ENCODE data around the gene SSBP4. TPM values are rescaled to one million over a fixed set of nuclear protein-coding genes. Genes with fewer than 3 reads are reported as not detected.

Gene SSBP4
- total and polyA plus RNA-seq, 2 of the 8 experiments (the other 6 are each of a cell fraction or from before 2014, with no cell fraction given), result 26.4 to 33.7 TPM

- Histone ChIP-seq H2BK120ac (replicated peaks; ENCODE audit: low read depth, low read length) (no peak overlapping the region), H3K4me1 (replicated peaks in 1 of 4; ENCODE audit: control insufficient read depth in 3 of 4, insufficient read depth in 4 of 4, low read length in 3 of 4) (peaks cover 5 to 22% (median 14%) of the 10 kb centered on the region in 4 experiments), H3K79me2 (ENCODE audit: control insufficient read depth in 1 of 2, insufficient read depth in 2 of 2, low read length in 2 of 2) (no peaks in the 10 kb centered on the region), H4K5ac (ENCODE audit: insufficient read length, low read depth, low read length) (no peak overlapping the region), H3K27ac (ENCODE audit: low read depth, low read length) (no peak overlapping the region), H3K79me1 (ENCODE audit: low read depth, low read length) (no peaks in the 10 kb centered on the region), H3K9ac (replicated peaks in 1 of 4; ENCODE audit: extremely low read depth in 1 of 4, low read depth in 3 of 4, low read length in 3 of 4) (no peak overlapping the region), H2BK5ac (ENCODE audit: low read depth, low read length) (no peak overlapping the region), H3K23ac (ENCODE audit: insufficient read length) (no peak overlapping the region), H3K36me3 (ENCODE audit: control insufficient read depth in 2 of 4, insufficient read depth in 4 of 4, low read length in 3 of 4) (peaks cover 0 to 10% (median 1%) of the 10 kb centered on the region in 4 experiments; a peak in 2 of 8 replicates), H4K8ac (ENCODE audit: extremely low read depth, insufficient read depth, low read length) (no peak overlapping the region), H3K4me2 (ENCODE audit: insufficient read depth in 1 of 2, low read depth in 2 of 2, low read length in 2 of 2) (no peak overlapping the region), H3K18ac (ENCODE audit: extremely low read depth, low read length) (no peak overlapping the region), H2BK20ac (ENCODE audit: low read length) (no peak overlapping the region), H3K9me3 (ENCODE audit: insufficient read depth in 2 of 2, low read depth in 1 of 2, low read length in 1 of 2) (no peaks in the 10 kb centered on the region), H3K14ac (ENCODE audit: insufficient read length) (no peak overlapping the region), H2BK12ac (ENCODE audit: low read depth, low read length) (no peak overlapping the region), H4K20me1 (replicated peaks in 1 of 2; ENCODE audit: control insufficient read depth in 1 of 2, insufficient read depth in 2 of 2, low read length in 2 of 2) (peaks cover 0 to 9% of the 10 kb centered on the region in 2 experiments), H2AFZ (ENCODE audit: low read length) (no peak overlapping the region), H3K4me3 (ENCODE audit: extremely low read depth in 1 of 4, insufficient read depth in 2 of 4, low read depth in 3 of 4, low read length in 4 of 4) (no peak overlapping the region), H3K4ac (replicated peaks; ENCODE audit: insufficient read length, low read depth, low read length) (no peak overlapping the region), H3K23me2 (ENCODE audit: low read depth, low read length) (peaks cover 11% of the 10 kb centered on the region; the same call in 1 of the 2 replicates), H2BK15ac (ENCODE audit: low read length) (no peak overlapping the region), H3K27me3 (replicated peaks in 1 of 4; ENCODE audit: control insufficient read depth in 3 of 4, extremely low read depth in 1 of 4, insufficient read depth in 3 of 4, low read length in 3 of 4) (no peaks in the 10 kb centered on the region), H3K56ac (replicated peaks; ENCODE audit: insufficient read length, low read depth, low read length) (no peak overlapping the region), H2AK5ac (ENCODE audit: low read depth, low read length) (no peak overlapping the region), H4K91ac (replicated peaks; ENCODE audit: insufficient read length, low read length) (no peak overlapping the region)
- DNase-seq (ENCODE audit: low read depth in 1 of 2, low spot score in 2 of 2), result no peak
- ChIA-PET POLR2A (ENCODE audit: partially characterized antibody) (interaction anchor here (1.0 kb wide), 1 partner anchor 9 kb away, joined by 7 read pairs; no protein-coding TSS in a partner anchor), CTCF (ENCODE audit: partially characterized antibody) (interaction anchor here (0.6 to 13.5 kb wide), 5 partner anchors 19 to 404 kb away, joined by 3 to 143 read pairs (median 3); no protein-coding TSS in a partner anchor)
- no peak for FAIRE-seq
- 94% methylated on average over 12 of the region's 12 CpGs; no CpG with 5 or more reads in 1 of the 2 experiments for WGBS, 2 experiments (ENCODE audit: extremely low coverage in 1 of 2, insufficient coverage in 1 of 2, insufficient read length in 1 of 2, insufficient replicate concordance in 2 of 2, low coverage in 1 of 2, low lambda C conversion rate in 2 of 2, missing lambda C conversion rate in 1 of 2)
- TF ChIP-seq CTCF (IDR thresholded peaks at IDR 0.05; ENCODE audit: control extremely low read depth in 1 of 3, insufficient read depth in 1 of 3, low read depth in 1 of 3, low read length in 3 of 3) (no peak), TBP (IDR thresholded peaks at IDR 0.05; ENCODE audit: low read depth, low read length) (no peak), ATF2 (IDR thresholded peaks at IDR 0.05; ENCODE audit: low read length) (no peak), GABPA (IDR thresholded peaks at IDR 0.05; ENCODE audit: borderline replicate concordance, insufficient read depth, low read length) (no peak), POLR2A (IDR thresholded peaks at IDR 0.05; ENCODE audit: control extremely low read depth in 1 of 2, low read depth in 2 of 2, low read length in 2 of 2) (no peak), SP4 (IDR thresholded peaks at IDR 0.05; ENCODE audit: low read length) (no peak), TAF7 (optimal IDR thresholded peaks at IDR 0.05; ENCODE audit: borderline replicate concordance, low read depth, low read length) (no peak), POU5F1 (IDR thresholded peaks at IDR 0.05; ENCODE audit: low read depth, low read length) (no peak), CEBPB (IDR thresholded peaks at IDR 0.05; ENCODE audit: low read depth, low read length) (no peak), SUZ12 (IDR thresholded peaks at IDR 0.05; ENCODE audit: low read length) (no peak)
Observed at GRCh38 chr19:18442941-18443340, 23.7 kb downstream of the SSBP4 start.

All from H1 (cell line).